ENCODE results near the gene MED13L.

- no peak for TF ChIP-seq EP300 (IDR thresholded peaks at IDR 0.05; ENCODE audit: low read depth)
- TF ChIP-seq CTCF (IDR thresholded peaks at IDR 0.05), result no peak
- TF ChIP-seq POLR2AphosphoS5 (IDR thresholded peaks at IDR 0.05), result no peak
- no peak for TF ChIP-seq POLR2A (IDR thresholded peaks at IDR 0.05)
Observed at GRCh38 chr12:115920395-115921183, 356.9 kb downstream of the MED13L start.

Data from transverse colon (tissue), 4 donors.